Neural cell (in vitro differentiated cells): ENCODE results near the gene MMP15. TPM values are rescaled to one million over a fixed set of nuclear protein-coding genes. Genes with fewer than 3 reads are reported as not detected.

Experiments used
- H2AFZ ChIP-seq: fragments of 200-600, 300-800 bp; sonication (generic), shearing (Covaris generic); 2 replicates; pipeline ENCODE4 v1.6.0; 2014; ENCODE audit warnings: low read depth, mild to moderate bottlenecking, antibody characterized with exemption, low read length, moderate library complexity
- H3F3A ChIP-seq: fragments of 200-600 bp; shearing (Covaris generic); 2 replicates; pipeline ENCODE4 v1.6.1; 2016; ENCODE audit warnings: mild to moderate bottlenecking, moderate library complexity, mixed read lengths, antibody characterized with exemption, low read length; ENCODE audit not compliant: insufficient read depth, poor library complexity, severe bottlenecking
- H3K27ac ChIP-seq: fragments of 200-600, 300-800 bp; sonication (generic), shearing (Covaris generic); 2 replicates; pipeline ENCODE4 v1.5.1; 2014; ENCODE audit warnings: mild to moderate bottlenecking, low read length, moderate library complexity
- H3K27me3 ChIP-seq: fragments of 300-800, 200-600 bp; sonication (generic), shearing (Covaris generic); 2 replicates; pipeline ENCODE4 v1.6.0; 2014; ENCODE audit warnings: mild to moderate bottlenecking, low read depth, low read length, moderate library complexity; ENCODE audit not compliant: insufficient read depth
- H3K36me3 ChIP-seq: fragments of 300-800, 200-600 bp; sonication (generic), shearing (Covaris generic); 2 replicates; pipeline ENCODE4 v1.5.1; 2014; ENCODE audit warnings: mild to moderate bottlenecking, antibody characterized with exemption, low read length, moderate library complexity; ENCODE audit not compliant: insufficient read depth
- H3K4me2 ChIP-seq: fragments of 300-800, 200-600 bp; sonication (generic), shearing (Covaris generic); 2 replicates; pipeline ENCODE4 v1.6.0; 2014; ENCODE audit warnings: mild to moderate bottlenecking, low read length
- H3K4me3 ChIP-seq: fragments of 300-800, 200-600 bp; sonication (generic), shearing (Covaris generic); 2 replicates; pipeline ENCODE4 v1.5.1; 2014; ENCODE audit warnings: mild to moderate bottlenecking, low read length, moderate library complexity
- H3K79me2 ChIP-seq: fragments of 200-600 bp; shearing (Covaris generic); replicated peaks from 2 replicates; pipeline ENCODE4 v1.6.0; 2014; ENCODE audit warnings: mild to moderate bottlenecking, low read length, moderate library complexity; ENCODE audit not compliant: insufficient read depth
- H3K9ac ChIP-seq: fragments of 300-800, 200-600 bp; sonication (generic), shearing (Covaris generic); 2 replicates; pipeline ENCODE4 v1.6.1; 2016; ENCODE audit warnings: mild to moderate bottlenecking, low read length, mixed read lengths
- H3K9me2 ChIP-seq: fragments of 200-600 bp; shearing (Covaris generic); 2 replicates; pipeline ENCODE4 v1.6.1; 2016; ENCODE audit warnings: mild to moderate bottlenecking, low read length, mixed read lengths; ENCODE audit not compliant: insufficient read depth
- H3K9me3 ChIP-seq: fragments of 200-600, 300-800 bp; sonication (generic), shearing (Covaris generic); 2 replicates; pipeline ENCODE4 v1.6.1; 2016; ENCODE audit warnings: mild to moderate bottlenecking, mixed run types, low read length, moderate library complexity, mixed read lengths
- H4K20me1 ChIP-seq: fragments of 200-600 bp; shearing (Covaris generic); 2 replicates; pipeline ENCODE4 v1.6.1; 2016; ENCODE audit warnings: mild to moderate bottlenecking, mixed run types; ENCODE audit not compliant: insufficient read depth
- EP300 ChIP-seq: fragments of 450-650 bp; conservative IDR thresholded peaks from 2 replicates; pipeline ENCODE4 v1.6.1; 2014; ENCODE audit warnings: antibody characterized with exemption, mild to moderate bottlenecking, moderate library complexity; ENCODE audit not compliant: poor library complexity, severe bottlenecking
- EZH2 ChIP-seq: fragments of 200-600, 300-800 bp; shearing (Covaris generic), sonication (generic); IDR thresholded peaks from 2 replicates; pipeline ENCODE4 v1.6.1; 2014; ENCODE audit warnings: antibody characterized with exemption, low read length, borderline replicate concordance, mild to moderate bottlenecking; ENCODE audit not compliant: insufficient read depth, poor library complexity, severe bottlenecking
- MXI1 ChIP-seq: fragments of 450-650 bp; conservative IDR thresholded peaks from 2 replicates; pipeline ENCODE4 v1.6.1; 2014; ENCODE audit warnings: antibody characterized with exemption, mild to moderate bottlenecking; ENCODE audit not compliant: poor library complexity, severe bottlenecking
- POLR2AphosphoS5 ChIP-seq: IDR thresholded peaks from 2 replicates; pipeline ENCODE4 v1.6.1; 2012
- RAD21 ChIP-seq: fragments of 450-650 bp; conservative IDR thresholded peaks from 2 replicates; pipeline ENCODE4 v1.6.1; 2014; ENCODE audit warnings: antibody characterized with exemption, mild to moderate bottlenecking, moderate library complexity
- REST ChIP-seq: IDR thresholded peaks from 2 replicates; pipeline ENCODE4 v1.6.1; 2012; ENCODE audit warnings: borderline replicate concordance
- SMC3 ChIP-seq: fragments of 450-650 bp; conservative IDR thresholded peaks from 2 replicates; pipeline ENCODE4 v1.6.1; 2014; ENCODE audit warnings: antibody characterized with exemption, mild to moderate bottlenecking, moderate library complexity; ENCODE audit not compliant: poor library complexity
- TAF1 ChIP-seq: IDR thresholded peaks from 2 replicates; pipeline ENCODE4 v1.6.1; 2012; ENCODE audit warnings: low read depth
- polyA plus RNA-seq: library from polyadenylated mRNA; depleted of rRNA; stranded (reverse); fragments of >200 nt; gene quantifications from 2 replicates; pipeline ENCODE4 v1.2.3, GENCODE V29; 2014
- TF ChIP-seq, protein P1 (sequence below): fragments of 450-650 bp; IDR thresholded peaks from 2 replicates; pipeline ENCODE4 v1.5.1; 2014; ENCODE audit warnings: antibody characterized with exemption, mild to moderate bottlenecking, moderate library complexity; ENCODE audit not compliant: poor library complexity, severe bottlenecking

The MMP15 gene
- polyA plus RNA-seq, 1 donor from 2014 or later: 18.5 TPM

DNA sequence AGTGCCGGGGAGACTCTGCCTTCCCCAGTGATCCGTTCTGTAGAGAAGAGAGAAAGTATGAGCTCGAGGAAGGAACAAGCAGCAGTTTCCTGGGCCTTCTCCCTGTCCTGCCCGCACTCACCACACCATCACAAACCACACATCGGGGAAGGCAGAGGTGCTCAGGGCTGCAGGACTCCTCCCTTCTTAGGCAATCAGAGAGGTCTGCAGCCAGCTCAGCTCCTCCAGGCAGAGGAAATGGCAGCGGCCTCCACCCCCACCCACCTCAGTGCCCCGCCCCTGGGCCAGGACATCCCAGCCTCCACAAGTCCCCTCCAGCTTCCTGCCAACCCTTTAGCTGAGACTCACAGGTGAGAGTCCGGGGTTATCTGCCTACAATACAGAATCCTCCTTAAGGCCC is 27.1 kb upstream of the MMP15 start:
- Histone ChIP-seq H3K9ac (no peak overlapping the region), H4K20me1 (no peaks in the 10 kb centered on the region), H3K9me2 (no peaks in the 10 kb centered on the region), H3F3A (no peaks in the 10 kb centered on the region), H3K9me3 (no peaks in the 10 kb centered on the region), H3K4me3 (peak overlapping the region; percentile 86), H3K36me3 (no peaks in the 10 kb centered on the region), H2AFZ (no peak overlapping the region), H3K4me2 (peak overlapping the region; percentile 88), H3K79me2 (peaks cover 10% of the 10 kb centered on the region), H3K27me3 (no peaks in the 10 kb centered on the region), H3K27ac (no peak overlapping the region)
- no peak for TF ChIP-seq POLR2AphosphoS5
- TF ChIP-seq REST: no peak
- TF ChIP-seq EZH2: no peak
- no peak for TF ChIP-seq SMC3
- TF ChIP-seq RAD21: no peak
- TF ChIP-seq TAF1: no peak
- TF ChIP-seq, protein P1, sequence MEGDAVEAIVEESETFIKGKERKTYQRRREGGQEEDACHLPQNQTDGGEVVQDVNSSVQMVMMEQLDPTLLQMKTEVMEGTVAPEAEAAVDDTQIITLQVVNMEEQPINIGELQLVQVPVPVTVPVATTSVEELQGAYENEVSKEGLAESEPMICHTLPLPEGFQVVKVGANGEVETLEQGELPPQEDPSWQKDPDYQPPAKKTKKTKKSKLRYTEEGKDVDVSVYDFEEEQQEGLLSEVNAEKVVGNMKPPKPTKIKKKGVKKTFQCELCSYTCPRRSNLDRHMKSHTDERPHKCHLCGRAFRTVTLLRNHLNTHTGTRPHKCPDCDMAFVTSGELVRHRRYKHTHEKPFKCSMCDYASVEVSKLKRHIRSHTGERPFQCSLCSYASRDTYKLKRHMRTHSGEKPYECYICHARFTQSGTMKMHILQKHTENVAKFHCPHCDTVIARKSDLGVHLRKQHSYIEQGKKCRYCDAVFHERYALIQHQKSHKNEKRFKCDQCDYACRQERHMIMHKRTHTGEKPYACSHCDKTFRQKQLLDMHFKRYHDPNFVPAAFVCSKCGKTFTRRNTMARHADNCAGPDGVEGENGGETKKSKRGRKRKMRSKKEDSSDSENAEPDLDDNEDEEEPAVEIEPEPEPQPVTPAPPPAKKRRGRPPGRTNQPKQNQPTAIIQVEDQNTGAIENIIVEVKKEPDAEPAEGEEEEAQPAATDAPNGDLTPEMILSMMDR: no peak
- no peak for TF ChIP-seq MXI1

- Histone ChIP-seq H3F3A (no peaks in the 10 kb centered on the region), H3K9me2 (no peaks in the 10 kb centered on the region), H3K4me3 (peak overlapping the region; percentile 86), H2AFZ (no peak overlapping the region), H4K20me1 (no peaks in the 10 kb centered on the region), H3K9me3 (no peaks in the 10 kb centered on the region), H3K9ac (peak overlapping the region; percentile 86), H3K4me2 (peak overlapping the region; percentile 88), H3K36me3 (no peaks in the 10 kb centered on the region), H3K27ac (no peak overlapping the region), H3K27me3 (no peaks in the 10 kb centered on the region), H3K79me2 (peaks cover 10% of the 10 kb centered on the region)
- TF ChIP-seq REST (no peak), EZH2 (no peak), TAF1 (no peak), RAD21 (no peak), EP300 (no peak), SMC3 (no peak), POLR2AphosphoS5 (no peak), MXI1 (no peak)
- TF ChIP-seq, protein P1: no peak
Observed at GRCh38 chr16:57998992-57999365, 26.6 kb upstream of the MMP15 start.
